Osteoblast (primary cell): ENCODE results near the gene MAP3K12. TPM values are rescaled to one million over a fixed set of nuclear protein-coding genes. Genes with fewer than 3 reads are reported as not detected.

ENCODE experiments used
- DNase-seq: peaks from one replicate; pipeline ENCODE4 v3.0.0; 2011; ENCODE audit warnings: low spot score, mixed read lengths; ENCODE audit not compliant: insufficient read length; ENCODE audit errors: missing footprints
- H2AFZ ChIP-seq: 2 replicates; pipeline ENCODE4 v1.6.0; 2011; ENCODE audit warnings: mild to moderate bottlenecking, low read length
- H3K27ac ChIP-seq: 2 replicates; pipeline ENCODE4 v1.5.1; 2011; ENCODE audit warnings: mild to moderate bottlenecking, low read depth, low read length, moderate library complexity
- H3K27me3 ChIP-seq: 2 replicates; pipeline ENCODE4 v1.6.0; 2012; ENCODE audit warnings: mild to moderate bottlenecking, control low read depth, inconsistent platforms, low read length, moderate library complexity; ENCODE audit not compliant: insufficient read depth
- H3K36me3 ChIP-seq: 2 replicates; pipeline ENCODE4 v1.5.1; 2011; ENCODE audit warnings: mild to moderate bottlenecking, low read length, control low read depth, moderate library complexity; ENCODE audit not compliant: insufficient read depth
- H3K4me1 ChIP-seq: 2 replicates; pipeline ENCODE4 v1.5.1; 2011; ENCODE audit warnings: mild to moderate bottlenecking, low read length, control low read depth, moderate library complexity; ENCODE audit not compliant: insufficient read depth
- H3K4me2 ChIP-seq: 2 replicates; pipeline ENCODE4 v1.6.0; 2011; ENCODE audit warnings: mild to moderate bottlenecking, low read length; ENCODE audit not compliant: insufficient read depth
- H3K4me3 ChIP-seq: fragments of 200-600 bp; sonication (generic); 3 replicates; pipeline ENCODE4 v1.5.1; 2012; ENCODE audit warnings: mild to moderate bottlenecking, low read length, inconsistent platforms; ENCODE audit not compliant: insufficient read depth
- H3K79me2 ChIP-seq: 2 replicates; pipeline ENCODE4 v1.6.0; 2012; ENCODE audit warnings: mild to moderate bottlenecking, low read length, control low read depth, inconsistent platforms; ENCODE audit not compliant: insufficient read depth
- H3K9me3 ChIP-seq: 2 replicates; pipeline ENCODE4 v1.5.1; 2011; ENCODE audit warnings: low read depth, low read length, control low read depth
- H4K20me1 ChIP-seq: 2 replicates; pipeline ENCODE4 v1.6.0; 2012; ENCODE audit warnings: mild to moderate bottlenecking, low read length, control low read depth; ENCODE audit not compliant: insufficient read depth
- CTCF ChIP-seq: IDR thresholded peaks from 2 replicates; pipeline ENCODE4 v1.5.1; 2011; ENCODE audit warnings: mild to moderate bottlenecking, low read depth, low read length, moderate library complexity; ENCODE audit errors: extremely low read depth
- total RNA-seq: library from RNA; depleted of rRNA; stranded (reverse); fragments of >200 nt; gene quantifications from 2 replicates; pipeline ENCODE4 v1.2.3, GENCODE V29; 2012

MAP3K12 gene
- total RNA-seq, 1 donor: 49.6 TPM

GRCh38 chr12:53464685-53465418, 34.4 kb downstream of the MAP3K12 start:
- Histone ChIP-seq H3K27ac (peak overlapping the region; percentile 15), H3K27me3 (no peaks in the 10 kb centered on the region), H4K20me1 (peaks cover 53% of the 10 kb centered on the region), H3K36me3 (peaks cover 99% of the 10 kb centered on the region), H3K79me2 (peaks cover 93% of the 10 kb centered on the region), H3K9me3 (no peaks in the 10 kb centered on the region), H3K4me1 (no peaks in the 10 kb centered on the region), H3K4me3 (no peak overlapping the region), H3K4me2 (no peak overlapping the region), H2AFZ (no peak overlapping the region)
- no peak for TF ChIP-seq CTCF
- DNase-seq: no peak

- H4K20me1 ChIP-seq: peaks cover 60% of the 10 kb centered on the region
- H3K36me3 ChIP-seq: peaks cover 99% of the 10 kb centered on the region
- no peak for DNase-seq
- no peak overlapping the region for H3K4me2 ChIP-seq
- H3K4me3 ChIP-seq: no peak overlapping the region
- H3K9me3 ChIP-seq: no peaks in the 10 kb centered on the region
- peaks cover 95% of the 10 kb centered on the region for H3K79me2 ChIP-seq
- no peak overlapping the region for H2AFZ ChIP-seq
- H3K27ac ChIP-seq: no peak overlapping the region
- TF ChIP-seq CTCF: no peak
- H3K27me3 ChIP-seq: no peaks in the 10 kb centered on the region
- no peaks in the 10 kb centered on the region for H3K4me1 ChIP-seq
These were observed 35.3 kb downstream of the MAP3K12 start for GRCh38 chr12:53463802-53464560.

GRCh38 chr12:53462935-53463334, 36.3 kb downstream of the MAP3K12 start:
- peaks cover 56% of the 10 kb centered on the region for H4K20me1 ChIP-seq
- H3K4me3 ChIP-seq: no peak overlapping the region
- H3K79me2 ChIP-seq: peaks cover 97% of the 10 kb centered on the region
- no peak for DNase-seq
- no peak for TF ChIP-seq CTCF
- no peak overlapping the region for H2AFZ ChIP-seq
- H3K27me3 ChIP-seq: no peaks in the 10 kb centered on the region
- H3K4me2 ChIP-seq: no peak overlapping the region
- peaks cover 99% of the 10 kb centered on the region for H3K36me3 ChIP-seq
- H3K27ac ChIP-seq: no peak overlapping the region
- no peaks in the 10 kb centered on the region for H3K9me3 ChIP-seq
- H3K4me1 ChIP-seq: no peaks in the 10 kb centered on the region

GRCh38 chr12:53461591-53461990, 37.7 kb downstream of the MAP3K12 start:
- no peak overlapping the region for H3K27ac ChIP-seq
- peaks cover 99% of the 10 kb centered on the region for H3K79me2 ChIP-seq
- H3K4me2 ChIP-seq: no peak overlapping the region
- TF ChIP-seq CTCF: no peak
- H3K9me3 ChIP-seq: no peaks in the 10 kb centered on the region
- no peak for DNase-seq
- peaks cover 60% of the 10 kb centered on the region for H4K20me1 ChIP-seq
- H2AFZ ChIP-seq: no peak overlapping the region
- no peaks in the 10 kb centered on the region for H3K27me3 ChIP-seq
- no peaks in the 10 kb centered on the region for H3K4me1 ChIP-seq
- H3K36me3 ChIP-seq: peaks cover 99% of the 10 kb centered on the region
- H3K4me3 ChIP-seq: no peak overlapping the region
